ENCODE measurements around the gene REXO1.

REXO1 gene

DNA sequence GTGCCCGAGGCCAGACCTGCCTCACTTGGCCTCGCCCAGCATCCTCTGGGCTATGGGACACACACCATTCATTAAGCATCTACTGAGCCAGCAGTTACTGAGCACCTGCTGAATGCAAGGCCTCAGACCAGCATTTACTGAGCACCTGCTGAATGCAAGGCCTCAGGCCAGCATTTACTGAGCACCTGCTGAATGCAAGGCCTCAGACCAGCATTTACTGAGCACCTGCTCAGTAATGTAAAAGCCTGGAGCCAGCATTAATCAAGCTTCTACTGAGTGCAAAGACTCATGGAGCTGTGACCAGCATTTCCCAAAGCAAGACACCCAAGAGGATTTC is 39.9 kb downstream of the REXO1 start:
- Histone ChIP-seq H4K20me1 (ENCODE audit: insufficient read depth, low read length, poor library complexity, severe bottlenecking) (no peaks in the 10 kb centered on the region), H3K36me3 (ENCODE audit: insufficient read depth, low read length) (peaks cover 9% of the 10 kb centered on the region; the same call in 1 of the 2 replicates), H3K4me1 (ENCODE audit: insufficient read depth, low read length, poor library complexity, severe bottlenecking) (peaks cover 18% of the 10 kb centered on the region), H3K27me3 (ENCODE audit: insufficient read depth, low read length, poor library complexity, severe bottlenecking) (no peaks in the 10 kb centered on the region), H3F3A (ENCODE audit: low read depth) (no peaks in the 10 kb centered on the region), H3K4me3 (ENCODE audit: low read length, poor library complexity, severe bottlenecking) (no peak overlapping the region), H3K79me2 (ENCODE audit: insufficient read depth, low read length) (peaks cover 16% of the 10 kb centered on the region; the same call in 1 of the 2 replicates), H3K9me2 (replicated peaks; ENCODE audit: low read depth, low read length) (no peaks in the 10 kb centered on the region), H3K9me3 (ENCODE audit: insufficient read depth, low read depth, low read length) (no peaks in the 10 kb centered on the region), H2AFZ (ENCODE audit: low read length) (no peak overlapping the region), H3K9ac (ENCODE audit: low read depth, low read length, poor library complexity, severe bottlenecking) (no peak overlapping the region), H3K4me2 (ENCODE audit: low read depth, low read length, poor library complexity, severe bottlenecking) (no peak overlapping the region)
- TF ChIP-seq EZH2phosphoT487 (IDR thresholded peaks at IDR 0.05; ENCODE audit: borderline replicate concordance) = no peak
- TF ChIP-seq, protein P1, sequence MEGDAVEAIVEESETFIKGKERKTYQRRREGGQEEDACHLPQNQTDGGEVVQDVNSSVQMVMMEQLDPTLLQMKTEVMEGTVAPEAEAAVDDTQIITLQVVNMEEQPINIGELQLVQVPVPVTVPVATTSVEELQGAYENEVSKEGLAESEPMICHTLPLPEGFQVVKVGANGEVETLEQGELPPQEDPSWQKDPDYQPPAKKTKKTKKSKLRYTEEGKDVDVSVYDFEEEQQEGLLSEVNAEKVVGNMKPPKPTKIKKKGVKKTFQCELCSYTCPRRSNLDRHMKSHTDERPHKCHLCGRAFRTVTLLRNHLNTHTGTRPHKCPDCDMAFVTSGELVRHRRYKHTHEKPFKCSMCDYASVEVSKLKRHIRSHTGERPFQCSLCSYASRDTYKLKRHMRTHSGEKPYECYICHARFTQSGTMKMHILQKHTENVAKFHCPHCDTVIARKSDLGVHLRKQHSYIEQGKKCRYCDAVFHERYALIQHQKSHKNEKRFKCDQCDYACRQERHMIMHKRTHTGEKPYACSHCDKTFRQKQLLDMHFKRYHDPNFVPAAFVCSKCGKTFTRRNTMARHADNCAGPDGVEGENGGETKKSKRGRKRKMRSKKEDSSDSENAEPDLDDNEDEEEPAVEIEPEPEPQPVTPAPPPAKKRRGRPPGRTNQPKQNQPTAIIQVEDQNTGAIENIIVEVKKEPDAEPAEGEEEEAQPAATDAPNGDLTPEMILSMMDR (conservative IDR thresholded peaks at IDR 0.05; ENCODE audit: low read length) = no peak

GRCh38 chr19:1807695-1808394 is 40.4 kb downstream of the REXO1 start:
- no peaks in the 10 kb centered on the region for H4K20me1 ChIP-seq (ENCODE audit: insufficient read depth, low read length, poor library complexity, severe bottlenecking)
- no peaks in the 10 kb centered on the region for H3F3A ChIP-seq (ENCODE audit: low read depth)
- H2AFZ ChIP-seq (ENCODE audit: low read length) = no peak overlapping the region
- no peaks in the 10 kb centered on the region for H3K27me3 ChIP-seq (ENCODE audit: insufficient read depth, low read length, poor library complexity, severe bottlenecking)
- H3K4me3 ChIP-seq (ENCODE audit: low read length, poor library complexity, severe bottlenecking) = no peak overlapping the region
- no peaks in the 10 kb centered on the region for H3K9me3 ChIP-seq (ENCODE audit: insufficient read depth, low read depth, low read length)
- H3K79me2 ChIP-seq (ENCODE audit: insufficient read depth, low read length) = peaks cover 16% of the 10 kb centered on the region; the same call in 1 of the 2 replicates
- H3K9ac ChIP-seq (ENCODE audit: low read depth, low read length, poor library complexity, severe bottlenecking) = no peak overlapping the region
- H3K4me2 ChIP-seq (ENCODE audit: low read depth, low read length, poor library complexity, severe bottlenecking) = no peak overlapping the region
- no peaks in the 10 kb centered on the region for H3K9me2 ChIP-seq (replicated peaks; ENCODE audit: low read depth, low read length)
- peaks cover 9% of the 10 kb centered on the region; the same call in 1 of the 2 replicates for H3K36me3 ChIP-seq (ENCODE audit: insufficient read depth, low read length)
- TF ChIP-seq, protein P1 (conservative IDR thresholded peaks at IDR 0.05; ENCODE audit: low read length) = no peak
- TF ChIP-seq EZH2phosphoT487 (IDR thresholded peaks at IDR 0.05; ENCODE audit: borderline replicate concordance) = no peak
- peaks cover 14% of the 10 kb centered on the region for H3K4me1 ChIP-seq (ENCODE audit: insufficient read depth, low read length, poor library complexity, severe bottlenecking)

DNA sequence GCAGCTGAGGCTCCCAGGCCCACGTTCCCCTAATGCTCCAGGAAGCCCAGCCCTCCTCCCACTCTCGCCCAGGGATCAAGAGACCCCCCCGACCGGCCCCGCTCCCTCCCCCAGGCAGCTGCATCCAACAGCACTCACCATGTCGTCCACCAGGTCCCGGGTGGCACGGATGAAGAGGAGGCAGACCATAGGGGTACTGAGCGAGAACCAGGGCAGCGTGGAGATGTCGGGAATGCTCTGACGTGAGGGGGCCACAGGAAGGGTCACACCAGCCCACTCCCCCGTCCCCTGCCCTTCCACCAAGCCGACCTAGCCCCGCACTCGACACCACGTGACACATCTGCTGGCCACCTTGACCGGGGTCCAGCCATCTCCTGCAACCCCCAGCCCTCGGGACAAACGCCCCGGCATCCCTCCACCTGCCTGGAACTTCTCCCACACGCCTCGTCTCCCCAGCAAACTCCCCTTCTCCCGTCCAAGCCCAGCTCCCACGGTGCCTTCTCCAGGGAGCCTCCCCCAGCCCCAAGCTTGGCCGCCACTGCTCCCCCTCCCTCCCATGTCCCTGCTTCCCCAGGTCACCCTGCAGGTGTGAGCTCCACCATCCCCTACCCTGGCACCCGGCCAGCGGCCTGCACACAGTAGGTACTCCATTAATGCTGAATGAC is 41.1 kb downstream of the REXO1 start:
- H3K36me3 ChIP-seq (ENCODE audit: insufficient read depth, low read length) = peaks cover 9% of the 10 kb centered on the region; the same call in 1 of the 2 replicates
- TF ChIP-seq, protein P1 (conservative IDR thresholded peaks at IDR 0.05; ENCODE audit: low read length) = no peak
- TF ChIP-seq EZH2phosphoT487 (IDR thresholded peaks at IDR 0.05; ENCODE audit: borderline replicate concordance) = no peak
- peaks cover 16% of the 10 kb centered on the region; the same call in 1 of the 2 replicates for H3K79me2 ChIP-seq (ENCODE audit: insufficient read depth, low read length)
- H4K20me1 ChIP-seq (ENCODE audit: insufficient read depth, low read length, poor library complexity, severe bottlenecking) = no peaks in the 10 kb centered on the region
- H3K9ac ChIP-seq (ENCODE audit: low read depth, low read length, poor library complexity, severe bottlenecking) = no peak overlapping the region
- no peaks in the 10 kb centered on the region for H3K9me3 ChIP-seq (ENCODE audit: insufficient read depth, low read depth, low read length)
- no peak overlapping the region for H3K4me2 ChIP-seq (ENCODE audit: low read depth, low read length, poor library complexity, severe bottlenecking)
- H3K27me3 ChIP-seq (ENCODE audit: insufficient read depth, low read length, poor library complexity, severe bottlenecking) = no peaks in the 10 kb centered on the region
- no peak overlapping the region for H3K4me3 ChIP-seq (ENCODE audit: low read length, poor library complexity, severe bottlenecking)
- no peaks in the 10 kb centered on the region for H3F3A ChIP-seq (ENCODE audit: low read depth)
- no peak overlapping the region for H2AFZ ChIP-seq (ENCODE audit: low read length)
- H3K9me2 ChIP-seq (replicated peaks; ENCODE audit: low read depth, low read length) = no peaks in the 10 kb centered on the region
- peaks cover 14% of the 10 kb centered on the region for H3K4me1 ChIP-seq (ENCODE audit: insufficient read depth, low read length, poor library complexity, severe bottlenecking)
